Tibial nerve (tissue), 4 donors: ENCODE measurements around the gene LDAH.

ENCODE experiments used
- EP300 ChIP-seq, 2 donors: sonication (generic); formaldehyde crosslinking; IDR thresholded peaks; one replicate each; pipeline ENCODE4 v1.6.1; 2017; ENCODE audit warnings: antibody characterized with exemption in 2 of 2, mild to moderate bottlenecking in 1 of 2
- POLR2A ChIP-seq, 2 donors: fragments of 450-650 bp; IDR thresholded peaks; one replicate each; pipeline ENCODE4 v1.6.1; 2017; ENCODE audit warnings: antibody characterized with exemption in 2 of 2, mild to moderate bottlenecking in 2 of 2, moderate library complexity in 2 of 2
- TF ChIP-seq, protein P1 (sequence below), 5 experiments: fragments of 200-600 bp in 3 of 5; fragments of 450-650 bp in 2 of 5; sonication (generic) in 3 of 5; IDR thresholded peaks; one replicate each; pipeline ENCODE4 v1.5.1; 2016 to 2019; ENCODE audit warnings: antibody characterized with exemption in 5 of 5, mild to moderate bottlenecking in 3 of 5, moderate library complexity in 2 of 5

DNA sequence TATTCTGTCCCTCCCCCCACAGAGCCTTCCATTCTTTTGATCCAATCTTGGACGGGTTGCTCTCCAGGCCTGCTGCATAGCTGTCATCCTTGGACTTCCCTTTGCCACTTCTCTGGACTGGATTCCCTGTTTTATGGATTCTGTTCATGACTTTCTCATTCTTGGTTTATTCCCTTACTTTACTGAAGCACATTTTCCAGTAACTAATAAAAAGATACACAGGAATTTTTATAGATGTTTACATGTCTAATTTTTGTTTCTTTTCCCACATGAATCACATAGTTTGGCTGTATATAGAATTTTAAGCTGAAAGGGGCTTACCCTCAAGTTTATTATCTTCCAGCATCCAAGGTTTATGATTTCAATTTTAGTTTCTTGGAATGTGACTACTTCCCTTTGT is 118.0 kb downstream of the LDAH start:
- TF ChIP-seq, protein P1, sequence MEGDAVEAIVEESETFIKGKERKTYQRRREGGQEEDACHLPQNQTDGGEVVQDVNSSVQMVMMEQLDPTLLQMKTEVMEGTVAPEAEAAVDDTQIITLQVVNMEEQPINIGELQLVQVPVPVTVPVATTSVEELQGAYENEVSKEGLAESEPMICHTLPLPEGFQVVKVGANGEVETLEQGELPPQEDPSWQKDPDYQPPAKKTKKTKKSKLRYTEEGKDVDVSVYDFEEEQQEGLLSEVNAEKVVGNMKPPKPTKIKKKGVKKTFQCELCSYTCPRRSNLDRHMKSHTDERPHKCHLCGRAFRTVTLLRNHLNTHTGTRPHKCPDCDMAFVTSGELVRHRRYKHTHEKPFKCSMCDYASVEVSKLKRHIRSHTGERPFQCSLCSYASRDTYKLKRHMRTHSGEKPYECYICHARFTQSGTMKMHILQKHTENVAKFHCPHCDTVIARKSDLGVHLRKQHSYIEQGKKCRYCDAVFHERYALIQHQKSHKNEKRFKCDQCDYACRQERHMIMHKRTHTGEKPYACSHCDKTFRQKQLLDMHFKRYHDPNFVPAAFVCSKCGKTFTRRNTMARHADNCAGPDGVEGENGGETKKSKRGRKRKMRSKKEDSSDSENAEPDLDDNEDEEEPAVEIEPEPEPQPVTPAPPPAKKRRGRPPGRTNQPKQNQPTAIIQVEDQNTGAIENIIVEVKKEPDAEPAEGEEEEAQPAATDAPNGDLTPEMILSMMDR (IDR thresholded peaks at IDR 0.05), result no peak
- TF ChIP-seq POLR2A (IDR thresholded peaks at IDR 0.05) (no peak), EP300 (IDR thresholded peaks at IDR 0.05) (no peak)
